ENCODE data around the gene KRT23. TPM values are rescaled to one million over a fixed set of nuclear protein-coding genes. Genes with fewer than 3 reads are reported as not detected.

Gene KRT23
- total and polyA plus RNA-seq, 2 of the 13 experiments (the other 11 are each of a cell fraction or from before 2014, with no cell fraction given) = 24.7 to 51.1 TPM

- TF ChIP-seq SKI (IDR thresholded peaks at IDR 0.05; ENCODE audit: partially characterized antibody) (peak; percentile 95), ZFX (CRISPR knock-in tag; IDR thresholded peaks at IDR 0.05; ENCODE audit: low read depth) (peak; percentile 63), GPN1 (CRISPR knock-in tag; IDR thresholded peaks at IDR 0.05; ENCODE audit: borderline replicate concordance) (no peak), ZNF33A (CRISPR knock-in tag; IDR thresholded peaks at IDR 0.05; ENCODE audit: borderline replicate concordance) (peak; percentile 19; the same call in 1 of the 2 replicates), KMT2B (CRISPR knock-in tag; IDR thresholded peaks at IDR 0.05) (no peak), ZNF556 (CRISPR knock-in tag; IDR thresholded peaks at IDR 0.05; ENCODE audit: borderline replicate concordance) (peak; percentile 93; the same call in 1 of the 2 replicates), POLR2AphosphoS2 (IDR thresholded peaks at IDR 0.05; ENCODE audit: low read depth, low read length) (no peak), NKX3-1 (CRISPR knock-in tag; IDR thresholded peaks at IDR 0.05) (peak; percentile 84; the same call in 1 of the 2 replicates), ZNF550 (CRISPR knock-in tag; IDR thresholded peaks at IDR 0.05; ENCODE audit: borderline replicate concordance) (no peak), RXRA (CRISPR knock-in tag; IDR thresholded peaks at IDR 0.05) (peak; percentile 98; the same call in 1 of the 2 replicates), ONECUT2 (CRISPR knock-in tag; IDR thresholded peaks at IDR 0.05) (peak; percentile 100), NCOA1 (CRISPR knock-in tag; IDR thresholded peaks at IDR 0.05) (peak; percentile 69; the same call in 1 of the 2 replicates), ZNF24 (IDR thresholded peaks at IDR 0.05) (peak; percentile 79), FOXK1 (CRISPR knock-in tag; IDR thresholded peaks at IDR 0.05; ENCODE audit: borderline replicate concordance, low read depth) (peak; percentile 98), ZMYM3 (CRISPR knock-in tag; IDR thresholded peaks at IDR 0.05) (peak; percentile 88), ZBTB20 (CRISPR knock-in tag; IDR thresholded peaks at IDR 0.05; ENCODE audit: borderline replicate concordance, low read depth) (peak; percentile 100), ZNF138 (CRISPR knock-in tag; IDR thresholded peaks at IDR 0.05; ENCODE audit: low read depth) (no peak), ZNF414 (CRISPR knock-in tag; IDR thresholded peaks at IDR 0.05) (peak; percentile 34; the same call in 1 of the 2 replicates), SAFB2 (CRISPR knock-in tag; IDR thresholded peaks at IDR 0.05; ENCODE audit: borderline replicate concordance, low read depth) (peak; percentile 78; the same call in 1 of the 2 replicates), NFYC (CRISPR knock-in tag; IDR thresholded peaks at IDR 0.05) (peak; percentile 70), ZNF224 (CRISPR knock-in tag; IDR thresholded peaks at IDR 0.05) (no peak), RFX3 (CRISPR knock-in tag; IDR thresholded peaks at IDR 0.05) (peak; percentile 56; the same call in 1 of the 2 replicates), MZF1 (CRISPR knock-in tag; IDR thresholded peaks at IDR 0.05; ENCODE audit: borderline replicate concordance) (no peak), TARDBP (CRISPR knock-in tag; IDR thresholded peaks at IDR 0.05) (peak; percentile 99), ZSCAN12 (CRISPR knock-in tag; IDR thresholded peaks at IDR 0.05) (peak; percentile 75)
- TF ChIP-seq, protein P1, sequence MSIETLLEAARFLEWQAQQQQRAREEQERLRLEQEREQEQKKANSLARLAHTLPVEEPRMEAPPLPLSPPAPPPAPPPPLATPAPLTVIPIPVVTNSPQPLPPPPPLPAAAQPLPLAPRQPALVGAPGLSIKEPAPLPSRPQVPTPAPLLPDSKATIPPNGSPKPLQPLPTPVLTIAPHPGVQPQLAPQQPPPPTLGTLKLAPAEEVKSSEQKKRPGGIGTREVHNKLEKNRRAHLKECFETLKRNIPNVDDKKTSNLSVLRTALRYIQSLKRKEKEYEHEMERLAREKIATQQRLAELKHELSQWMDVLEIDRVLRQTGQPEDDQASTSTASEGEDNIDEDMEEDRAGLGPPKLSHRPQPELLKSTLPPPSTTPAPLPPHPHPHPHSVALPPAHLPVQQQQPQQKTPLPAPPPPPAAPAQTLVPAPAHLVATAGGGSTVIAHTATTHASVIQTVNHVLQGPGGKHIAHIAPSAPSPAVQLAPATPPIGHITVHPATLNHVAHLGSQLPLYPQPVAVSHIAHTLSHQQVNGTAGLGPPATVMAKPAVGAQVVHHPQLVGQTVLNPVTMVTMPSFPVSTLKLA (IDR thresholded peaks at IDR 0.05) = peak; percentile 8; the same call in 1 of the 2 replicates
These were observed 19.2 kb upstream of the KRT23 start (continued) for GRCh38 chr17:40956401-40957254.
